K562 (cell line): ENCODE measurements around the gene ADORA3. TPM values are rescaled to one million over a fixed set of nuclear protein-coding genes. Genes with fewer than 3 reads are reported as not detected.
A peak's percentile ranks its signal among the peaks of the same experiment; 100 is the strongest.

Source experiments
- CREB3L1 ChIP-seq: fragments of 450-650 bp; IDR thresholded peaks from 2 replicates; pipeline ENCODE4 v1.6.1; 2014; ENCODE audit warnings: low read depth, mild to moderate bottlenecking, moderate library complexity, borderline replicate concordance
- DIDO1 ChIP-seq: fragments of 450-650 bp; IDR thresholded peaks from 2 replicates; pipeline ENCODE4 v1.6.1; 2016; ENCODE audit warnings: low read depth, missing biosample characterization, missing genetic modification characterization
- ELK1 ChIP-seq: sonication (generic); formaldehyde crosslinking; IDR thresholded peaks from 2 replicates; pipeline ENCODE4 v1.8.1; 2022; ENCODE audit warnings: missing genetic modification reagents
- MCM7 ChIP-seq, 2 experiments: fragments of 450-650 bp; IDR thresholded peaks; 2 replicates each; pipeline ENCODE4 v1.6.1; 2016 to 2018
- MGA ChIP-seq: fragments of 450-650 bp; IDR thresholded peaks from 2 replicates; pipeline ENCODE4 v1.6.1; 2016; ENCODE audit warnings: mild to moderate bottlenecking, moderate library complexity
- MYC ChIP-seq, 2 experiments: fragments of 250-450 bp in 1 of 2; sonication (Bioruptor Pico) in 1 of 2; IDR thresholded peaks; 2 replicates each; pipeline versions ENCODE4 v1.5.1 to v1.6.1; 2012 to 2021; ENCODE audit warnings: low read depth in 2 of 2, borderline replicate concordance in 1 of 2, improper control_type of control experiment in 1 of 2, low read length in 1 of 2, mild to moderate bottlenecking in 1 of 2, moderate library complexity in 1 of 2
- NCOA6 ChIP-seq: fragments of 450-650 bp; IDR thresholded peaks from 2 replicates; pipeline ENCODE4 v1.6.1; 2017; ENCODE audit warnings: mild to moderate bottlenecking
- ZBTB9 ChIP-seq: fragments of 450-650 bp; formaldehyde crosslinking; IDR thresholded peaks from 2 replicates; pipeline ENCODE4 v1.4.0; 2020; ENCODE audit warnings: mild to moderate bottlenecking, moderate library complexity
- ZNF282 ChIP-seq: sonication (generic); formaldehyde crosslinking; IDR thresholded peaks from 2 replicates; pipeline ENCODE4 v1.8.1; 2023; ENCODE audit warnings: missing genetic modification reagents
- ZNF449 ChIP-seq: fragments of 250-450 bp; sonication (Bioruptor Pico); IDR thresholded peaks from 2 replicates; pipeline ENCODE4 v1.8.0; 2022; ENCODE audit warnings: moderate library complexity, mild to moderate bottlenecking, inconsistent platforms
- polyA plus RNA-seq, 8 experiments: library from polyadenylated mRNA; depleted of rRNA in 4 of 8; stranded (reverse) in 5 of 8; unstranded in 3 of 8; fragments of >200 nt; fragmentation: Nextera tagmentation in 2 of 8; fragmentation: Illumina TruSeq in 1 of 8; extraction: Ambion mirVana in 2 of 8; extraction: Trizol in 1 of 8; gene quantifications; 2 replicates each; pipeline versions ENCODE4 v1.2.1 to v1.2.3, GENCODE V29; 2011 to 2014; ENCODE audit warnings: inconsistent platforms in 1 of 8, missing spikeins in 1 of 8
- total RNA-seq, 7 experiments: library from RNA; depleted of rRNA in 6 of 7; stranded (reverse); fragments of >200 nt in 6 of 7; fragmentation: Illumina TruSeq in 2 of 7; extraction: Trizol in 2 of 7; gene quantifications; 2 replicates each; pipeline versions ENCODE4 v1.2.1 to v1.2.3, GENCODE V29; 2011 to 2021; ENCODE audit warnings: low replicate concordance in 1 of 7

ADORA3 gene
- total and polyA plus RNA-seq, 9 of the 15 experiments (the other 6 are each of a cell fraction or from before 2014, with no cell fraction given): 0.09 to 0.35 (median 0.16) TPM; not detected in 3

- TF ChIP-seq DIDO1 (tag): 0 out of 2 replicates have a peak, but pooled peaks have one; percentile 33
- TF ChIP-seq MCM7 (IDR thresholded peaks at IDR 0.05): no peak
- TF ChIP-seq ZNF449 (CRISPR knock-in tag): peak; percentile 90
- TF ChIP-seq ZNF282 (CRISPR knock-in tag): no peak
- no peak for TF ChIP-seq NCOA6
- TF ChIP-seq ZBTB9 (CRISPR knock-in tag): peak; percentile 93
- no peak for TF ChIP-seq MYC (IDR thresholded peaks at IDR 0.05; ENCODE audit: low read depth, low read length)
- no peak for TF ChIP-seq MYC (CRISPR knock-in tag; IDR thresholded peaks at IDR 0.05; ENCODE audit: borderline replicate concordance, low read depth)
- no peak for TF ChIP-seq MGA
- no peak for TF ChIP-seq CREB3L1
- no peak for TF ChIP-seq ELK1 (CRISPR knock-in tag)
Measured at GRCh38 chr1:111503585-111504060, at the start of gene ADORA3, which contains the start of gene TMIGD3 (continued).
